Stimulated activated CD8-positive, alpha-beta memory T cell treated with anti-CD3 and anti-CD28 coated beads, Interleukin-12 subunit alpha, Interleukin-12 subunit beta, amount 100 ng/mL, for 24 hours (primary cell): ENCODE measurements around the gene AMDHD2.

Experiments
- DNase-seq: peaks from one replicate; pipeline ENCODE4 v3.0.0-alpha.2; 2020; ENCODE audit errors: extremely low read depth

AMDHD2 gene

GRCh38 chr16:2499454-2499853 lies 20.7 kb upstream of the AMDHD2 start:
- DNase-seq, result no peak

- DNase-seq, result no peak
Observed at GRCh38 chr16:2499890-2500429, 20.2 kb upstream of the AMDHD2 start.

GRCh38 chr16:2500430-2500917 lies 19.7 kb upstream of the AMDHD2 start:
- DNase-seq, result no peak

GRCh38 chr16:2500918-2501750 lies 19.0 kb upstream of the AMDHD2 start:
- no peak for DNase-seq

- no peak for DNase-seq
Observed at GRCh38 chr16:2501946-2502895, 17.9 kb upstream of the AMDHD2 start.

- DNase-seq, result no peak
Observed at GRCh38 chr16:2505695-2506094, 14.5 kb upstream of the AMDHD2 start.

GRCh38 chr16:2507052-2507659 lies 13.0 kb upstream of the AMDHD2 start:
- DNase-seq, result no peak

GRCh38 chr16:2507665-2508064 lies 12.5 kb upstream of the AMDHD2 start:
- no peak for DNase-seq

GRCh38 chr16:2508722-2509400 lies 11.3 kb upstream of the AMDHD2 start:
- no peak for DNase-seq

GRCh38 chr16:2511128-2511800 lies 8.9 kb upstream of the AMDHD2 start:
- no peak for DNase-seq

GRCh38 chr16:2511996-2512734 lies 8.0 kb upstream of the AMDHD2 start:
- no peak for DNase-seq

GRCh38 chr16:2512735-2513404 lies 7.3 kb upstream of the AMDHD2 start:
- no peak for DNase-seq

- peak; percentile 70 for DNase-seq
Observed at GRCh38 chr16:2513405-2514332, 6.5 kb upstream of the AMDHD2 start, which contains the start of gene ATP6V0C. Gene ATP6V0C, plus strand, starts transcription at chr16:2513952. Its CDS starts 152 bp downstream, at chr16:2514104.

- no peak for DNase-seq
Observed at GRCh38 chr16:2514333-2515179, 5.6 kb upstream of the AMDHD2 start.

GRCh38 chr16:2515180-2515851 lies 4.9 kb upstream of the AMDHD2 start:
- DNase-seq, result no peak

GRCh38 chr16:2516391-2517240 lies 3.6 kb upstream of the AMDHD2 start:
- no peak for DNase-seq
